Measurements from ENCODE around the gene REG4.
"Not testable (repeated sequence)": the region's sequence is repeated elsewhere in the genome, so short reads cannot be mapped to it uniquely, and the experiment has no call there.

Gene REG4

DNA sequence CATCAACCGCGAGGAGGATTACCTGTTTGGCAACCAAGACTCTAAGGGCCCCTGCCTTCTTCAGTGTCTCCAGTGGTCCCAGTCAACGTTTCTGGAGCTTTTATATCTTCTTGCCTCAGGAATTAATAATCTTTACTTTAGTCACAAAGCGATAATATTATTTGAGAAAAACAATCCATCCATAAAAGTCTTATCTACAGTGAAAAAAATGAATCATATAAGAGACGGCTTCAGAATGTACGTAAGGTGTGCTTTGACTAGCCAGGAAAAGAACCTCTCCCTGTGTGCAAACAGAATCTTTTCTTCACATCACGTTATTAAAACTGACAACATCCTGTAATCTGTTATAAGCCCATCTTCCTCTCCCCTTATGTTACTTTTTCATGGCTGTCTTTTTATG is at the start of gene REG4:
REG4 (minus strand) TSS at position 74 of the 400 bp plus-strand sequence. CDS start 2,691 bp downstream, outside the sequence.
- no peak for DNase-seq

DNA sequence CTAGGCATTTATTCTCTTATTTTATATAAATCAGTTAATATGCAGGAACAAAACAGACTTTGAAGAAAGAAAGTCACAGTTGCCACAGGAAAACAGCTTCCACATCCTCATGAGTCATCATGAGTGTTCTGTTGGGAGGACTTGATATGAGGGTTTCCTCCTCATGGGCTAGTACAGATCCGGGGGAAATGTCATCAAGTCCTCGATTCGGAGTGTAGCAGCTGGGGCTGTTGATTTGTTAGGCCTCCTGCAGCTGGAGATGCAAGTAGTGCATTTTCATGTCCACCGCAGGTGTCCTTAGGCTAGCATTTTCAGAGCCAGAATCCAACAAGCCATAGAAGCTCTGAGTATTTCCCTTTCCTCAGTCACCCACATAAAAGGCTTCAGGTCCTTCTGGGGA is 48.4 kb upstream of the REG4 start:
- DNase-seq: no peak

DNA sequence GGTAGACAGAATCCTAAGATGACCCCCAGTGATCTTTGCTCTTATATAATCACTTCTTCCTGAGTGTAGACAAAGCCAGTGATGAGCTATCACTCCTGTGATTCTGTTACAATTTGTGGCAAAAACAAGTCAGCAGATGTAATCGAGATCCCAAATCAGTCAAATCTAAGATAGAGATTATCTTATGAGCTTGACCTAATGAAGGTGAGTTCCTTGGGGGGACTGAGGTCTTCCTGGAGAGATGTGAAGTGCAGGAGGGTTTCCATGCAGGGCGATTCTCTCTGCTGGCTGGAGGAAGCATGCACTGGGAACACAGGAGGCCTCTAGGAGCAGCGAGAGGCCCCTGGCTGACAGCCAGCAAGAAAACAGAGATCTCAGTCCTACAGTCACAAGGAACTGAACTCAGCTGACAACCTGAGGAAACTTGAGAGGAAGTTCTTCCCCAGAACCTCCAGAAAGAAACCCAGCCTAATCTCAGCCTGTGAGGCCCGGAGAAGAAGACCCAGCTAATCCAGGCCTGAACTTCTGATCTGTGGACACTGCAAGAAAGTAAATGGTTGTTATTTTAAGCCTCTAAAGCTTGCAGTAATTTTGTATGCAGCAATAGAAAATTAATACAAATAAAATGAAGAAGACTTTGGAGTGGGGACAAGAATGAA is 47.4 kb upstream of the REG4 start:
- not testable (repeated sequence) for DNase-seq

DNA sequence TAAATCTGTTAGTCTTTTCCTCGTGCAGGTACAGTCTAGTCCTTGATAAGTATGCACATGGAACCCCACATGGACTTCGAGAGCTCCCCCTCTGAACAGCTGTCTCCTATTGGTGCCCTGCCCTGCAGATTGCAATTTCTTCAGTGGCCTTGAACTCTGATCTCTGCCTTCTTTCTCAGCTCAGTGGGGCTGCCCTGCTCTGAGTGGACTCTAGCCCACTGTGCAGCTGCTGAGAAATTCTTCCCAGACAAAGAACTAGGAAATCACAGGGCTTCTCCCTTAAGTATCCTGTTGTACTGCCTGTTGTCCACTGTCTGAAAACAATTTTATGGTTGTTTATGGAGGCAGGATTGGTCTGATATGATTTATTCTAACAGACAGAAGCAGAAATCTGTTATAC is 46.9 kb upstream of the REG4 start:
- DNase-seq: no peak

DNA sequence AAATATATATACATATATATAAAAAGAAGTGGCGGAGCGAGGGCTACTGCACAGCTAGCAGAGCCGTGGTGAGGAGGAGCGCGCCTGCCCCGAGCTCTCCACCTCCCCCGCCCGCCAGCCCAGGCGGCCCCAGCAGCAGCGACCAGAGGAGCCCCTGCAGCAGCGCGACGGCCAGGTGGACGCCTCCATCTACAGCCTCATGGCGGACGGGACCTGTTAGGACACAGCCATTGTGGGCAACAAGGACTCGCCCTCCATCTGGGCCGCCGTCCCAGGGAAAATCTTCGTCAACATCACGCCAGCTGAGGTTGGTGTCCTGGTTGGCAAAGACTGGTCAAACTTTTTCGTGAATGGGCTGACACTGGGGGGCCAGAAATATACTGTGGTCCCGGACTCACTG is 41.9 kb upstream of the REG4 start:
- DNase-seq: no peak

DNA sequence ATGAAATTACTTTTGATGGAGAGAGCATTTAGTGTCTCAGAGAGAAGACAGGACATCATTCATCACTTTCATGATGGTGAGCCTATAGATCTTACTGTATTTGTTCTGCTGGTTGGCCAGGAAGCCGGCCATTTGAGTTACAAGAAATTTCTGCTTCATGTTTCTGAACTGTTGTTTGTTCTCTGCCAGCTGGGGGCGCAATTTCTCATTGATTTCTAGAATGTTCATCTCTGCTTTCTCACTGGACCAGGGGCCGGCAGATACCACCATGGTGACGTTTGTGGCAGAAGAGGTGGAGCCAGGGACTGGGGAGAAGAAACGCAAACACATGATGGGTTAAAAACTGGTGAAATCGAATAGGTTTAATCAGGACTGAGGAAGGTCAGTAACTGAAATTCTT is 32.9 kb upstream of the REG4 start:
- DNase-seq: not testable (repeated sequence)

DNA sequence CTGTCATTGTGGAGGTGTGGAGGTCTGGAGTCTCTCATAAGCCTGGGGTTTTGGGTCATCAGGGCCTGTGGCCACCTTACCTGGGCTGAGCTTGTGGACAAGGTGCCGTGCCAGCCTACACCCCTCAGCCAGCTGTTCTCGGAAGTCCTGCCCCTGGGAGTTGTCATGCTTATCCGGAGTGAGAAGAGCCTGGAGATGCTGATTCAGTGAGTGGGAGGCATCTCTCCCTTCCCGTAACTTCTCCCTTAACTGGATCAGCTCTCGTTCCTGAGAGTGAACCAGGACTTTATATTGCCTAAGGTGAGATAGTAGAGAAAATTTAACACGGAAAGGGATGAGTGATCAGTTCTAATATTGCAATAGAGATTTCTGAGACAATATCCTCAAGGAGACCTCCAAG is 30.0 kb upstream of the REG4 start:
- DNase-seq: no peak

DNA sequence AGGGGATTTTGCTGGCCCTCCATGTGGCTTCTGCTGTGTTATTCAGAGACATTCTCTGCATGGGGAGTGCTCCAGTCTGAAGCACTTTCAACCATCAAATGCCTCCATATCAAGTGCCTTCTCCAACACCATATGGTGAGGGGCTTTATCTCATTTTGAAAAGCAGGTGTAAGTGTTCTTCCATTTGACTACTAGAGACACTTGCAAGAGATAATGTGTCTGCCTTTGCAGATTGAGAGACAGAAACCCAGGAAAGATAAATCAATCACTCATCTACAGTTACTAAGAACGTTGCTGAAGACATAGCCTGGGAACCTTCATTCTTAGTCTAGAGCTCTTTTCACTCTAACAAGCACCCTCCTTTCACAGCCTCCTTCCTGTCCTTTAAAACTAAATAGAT is 29.5 kb upstream of the REG4 start:
- no peak for DNase-seq

DNA sequence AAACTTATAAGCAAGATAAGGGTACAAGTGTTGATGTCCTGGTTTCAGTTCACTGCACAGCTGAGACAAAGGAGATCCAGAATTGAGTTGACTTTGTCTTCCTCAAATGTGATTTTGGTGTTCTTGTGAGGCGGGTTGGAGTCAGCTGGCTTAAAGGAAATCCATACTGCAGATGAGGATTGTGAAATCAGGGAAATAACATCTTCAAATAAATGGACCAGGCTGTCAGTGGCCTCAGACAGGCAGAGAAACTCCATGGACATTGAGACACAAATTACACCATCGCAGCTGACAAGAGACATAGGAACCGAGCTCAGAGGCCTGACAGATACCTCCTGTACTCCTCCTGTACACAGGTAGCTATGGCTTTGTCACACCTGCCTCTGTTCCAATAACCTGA is 27.0 kb upstream of the REG4 start:
- no peak for DNase-seq

DNA sequence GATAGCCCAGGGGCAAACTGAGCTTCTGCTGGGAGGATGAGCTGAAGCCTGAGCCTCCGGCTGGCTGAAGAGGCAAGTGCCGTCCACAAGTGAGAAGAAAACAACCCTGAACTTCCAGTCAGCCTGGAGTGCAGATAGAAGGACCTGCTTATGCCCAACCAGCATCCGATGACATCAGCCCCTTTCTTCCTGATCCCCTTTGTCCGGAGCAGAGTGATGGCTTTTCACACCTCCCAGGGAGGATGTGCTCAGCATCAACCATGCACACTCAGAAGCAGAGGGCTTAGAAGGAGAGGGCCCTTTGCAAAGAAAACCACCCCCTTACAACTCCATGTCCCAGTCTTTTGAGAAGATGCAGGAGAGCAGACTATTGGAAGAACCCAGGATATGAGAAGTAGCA is 23.7 kb upstream of the REG4 start:
- DNase-seq: no peak

DNA sequence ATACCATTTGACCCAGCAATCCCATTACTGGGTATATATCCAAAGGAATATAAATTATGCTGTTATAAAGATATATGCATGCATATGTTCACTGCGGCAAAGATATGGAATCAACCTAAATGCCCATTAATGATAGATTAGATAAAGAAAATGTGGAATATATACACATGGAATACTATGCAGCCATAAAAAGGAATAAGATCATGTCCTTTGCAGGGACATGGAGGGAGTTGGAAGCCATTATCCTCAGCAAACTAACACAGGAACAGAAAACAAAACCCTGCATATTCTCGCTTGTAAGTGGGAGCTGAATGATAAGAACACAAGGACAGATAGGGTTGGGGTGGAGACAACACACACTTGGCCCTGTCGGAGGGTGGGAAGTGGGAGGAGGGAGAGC is 19.8 kb upstream of the REG4 start:
- no peak for DNase-seq

DNA sequence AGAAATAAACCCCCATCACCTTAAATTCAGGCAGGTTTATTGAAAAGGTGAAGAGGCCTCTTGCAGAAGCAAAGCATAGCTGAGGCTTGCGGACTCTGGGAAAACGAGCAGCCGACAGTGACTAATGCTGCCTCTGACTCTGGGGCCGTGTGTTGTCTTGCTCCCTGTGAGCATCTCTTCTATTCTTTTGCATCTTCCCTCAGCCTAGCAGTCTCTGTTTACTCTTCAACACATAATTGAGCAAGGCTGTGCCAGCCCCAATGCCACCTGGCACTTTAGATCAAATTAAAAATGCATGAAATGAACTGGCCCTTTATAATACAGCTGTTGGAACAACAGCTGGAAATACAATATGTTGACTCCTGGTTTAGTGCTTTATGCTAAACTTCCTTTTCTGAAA is 18.4 kb upstream of the REG4 start:
- no peak for DNase-seq

DNA sequence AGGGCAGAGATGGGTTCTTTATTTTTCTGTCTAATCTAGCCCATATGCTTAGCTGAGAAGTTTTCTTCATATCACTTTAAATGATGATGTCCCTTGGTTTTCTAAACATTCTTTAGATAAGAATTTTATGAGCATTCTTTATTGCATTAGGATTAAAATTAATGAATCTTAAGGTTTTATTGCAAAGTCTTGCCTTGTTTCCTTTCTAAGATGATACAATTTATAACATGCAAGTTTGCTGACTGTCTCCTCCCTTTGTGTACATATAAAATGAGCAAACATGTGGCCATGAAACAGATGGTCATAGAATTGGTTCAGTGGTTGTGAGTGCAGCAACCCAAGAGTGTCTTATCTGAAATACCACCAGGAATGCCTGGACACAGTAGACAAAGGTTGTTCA is 17.7 kb upstream of the REG4 start:
- DNase-seq: not testable (repeated sequence)

DNA sequence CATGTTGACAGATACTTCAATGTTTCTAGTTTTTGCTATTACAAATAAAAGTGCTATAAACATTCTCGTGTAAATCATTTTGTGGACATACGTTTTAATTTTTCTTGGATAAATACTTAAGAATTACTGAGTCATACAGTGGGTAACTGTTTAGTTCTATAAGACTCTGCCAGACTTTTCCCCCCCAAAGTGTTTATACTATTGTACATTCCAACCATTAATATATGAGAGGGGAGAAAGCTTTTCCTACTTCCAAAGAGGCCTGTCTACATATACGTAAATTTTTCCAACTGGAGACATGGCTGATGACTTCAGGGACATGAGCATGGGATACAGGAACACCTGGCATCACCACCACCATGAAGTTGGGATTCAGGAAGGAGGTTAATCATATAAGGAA is 17.0 kb upstream of the REG4 start:
- no peak for DNase-seq

DNA sequence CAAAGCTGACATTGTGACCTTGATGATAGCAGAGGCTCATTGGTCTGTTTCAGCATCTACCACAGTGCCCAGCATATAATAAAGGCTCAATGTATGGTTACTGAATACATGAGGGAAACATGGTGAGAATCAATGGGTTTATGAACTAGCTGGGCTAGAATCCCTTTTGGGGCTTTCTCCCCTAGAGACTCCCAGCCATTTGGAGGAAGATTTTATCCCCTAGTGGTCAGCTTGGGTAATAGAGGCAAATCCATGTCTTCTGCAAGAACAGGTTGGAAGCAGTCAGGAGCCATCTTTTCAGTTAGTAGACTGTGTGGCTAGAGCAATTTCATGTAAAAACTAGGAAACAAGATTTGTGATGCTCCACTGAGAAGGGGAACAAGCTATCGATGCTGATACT is 15.8 kb upstream of the REG4 start:
- no peak for DNase-seq

DNA sequence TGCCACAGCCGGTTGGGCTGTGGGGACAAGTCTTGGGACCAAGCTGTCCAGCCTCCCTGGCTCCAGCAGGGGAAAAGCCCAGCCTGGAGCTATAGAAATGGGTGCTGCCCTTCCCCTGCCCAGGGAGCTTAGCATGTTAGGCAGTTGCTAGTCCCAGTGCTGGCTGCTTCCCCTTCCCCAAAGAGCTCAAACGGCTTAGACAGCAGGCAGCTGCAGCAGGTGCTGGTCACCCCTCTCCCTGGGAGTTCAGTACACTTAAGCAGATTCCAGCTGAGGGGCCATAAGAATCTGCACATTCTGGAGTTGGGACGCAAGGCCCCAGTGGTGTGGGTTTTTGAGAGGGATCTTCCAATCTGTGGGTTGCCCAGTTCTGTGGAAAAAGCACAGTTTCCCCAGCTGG is 11.1 kb upstream of the REG4 start:
- no peak for DNase-seq

DNA sequence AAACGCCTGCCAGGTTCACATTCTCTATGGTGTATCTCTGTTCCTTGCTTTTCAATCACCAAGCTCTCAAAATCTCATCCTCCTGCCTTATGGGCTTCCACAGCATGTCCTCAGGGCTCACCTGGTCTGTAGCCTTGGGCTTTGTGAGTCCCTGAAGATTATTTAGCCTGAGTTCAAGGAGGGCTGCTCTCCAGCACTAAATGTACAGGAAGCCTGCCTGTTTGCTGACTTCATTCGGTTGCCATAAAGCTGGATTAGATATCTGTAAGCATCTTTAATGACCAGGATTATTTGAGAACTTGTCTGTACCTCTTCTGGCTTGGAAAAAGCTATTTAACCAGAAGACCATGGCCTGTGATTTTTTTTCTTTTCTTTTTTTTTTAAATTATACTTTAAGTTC is 6.9 kb upstream of the REG4 start:
- no peak for DNase-seq

DNA sequence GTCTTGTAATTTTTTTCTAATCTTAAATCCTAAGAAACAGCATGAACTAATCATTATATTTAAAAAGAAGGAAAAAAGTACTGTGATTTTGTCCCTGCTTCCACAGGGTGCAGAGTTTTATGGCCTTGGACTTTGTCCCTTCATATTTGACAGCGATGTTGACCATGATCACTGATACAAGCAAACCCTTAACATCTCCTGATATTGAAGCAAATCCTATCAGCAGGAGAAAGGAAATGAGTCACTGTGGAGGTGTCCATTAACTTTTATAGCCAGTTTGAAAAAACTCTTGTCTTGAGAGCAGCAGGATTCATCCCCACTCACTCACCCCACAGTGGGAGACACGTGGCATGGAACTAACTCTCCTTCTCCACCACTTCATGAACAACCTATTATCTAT is 5.1 kb upstream of the REG4 start:
- no peak for DNase-seq

DNA sequence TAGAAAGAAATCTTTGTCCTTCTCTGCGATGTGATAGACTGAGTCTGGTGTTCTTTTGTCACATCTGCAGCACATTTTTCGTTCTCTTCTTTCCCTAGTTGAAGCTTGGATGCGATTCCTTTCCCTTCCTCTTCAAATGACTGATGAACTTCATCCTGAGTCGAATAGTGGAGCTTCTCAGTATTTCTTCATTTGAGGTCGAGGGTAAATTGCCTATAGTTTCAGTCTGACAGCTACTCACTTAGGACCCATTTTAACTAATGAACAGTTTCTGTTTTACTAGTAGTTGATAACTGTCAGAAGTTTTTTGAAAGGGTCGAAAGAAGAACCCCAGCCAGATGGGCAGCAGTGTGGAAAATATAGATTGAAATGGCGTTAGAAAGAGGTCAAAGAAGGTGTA is 4.7 kb upstream of the REG4 start:
- DNase-seq: no peak

DNA sequence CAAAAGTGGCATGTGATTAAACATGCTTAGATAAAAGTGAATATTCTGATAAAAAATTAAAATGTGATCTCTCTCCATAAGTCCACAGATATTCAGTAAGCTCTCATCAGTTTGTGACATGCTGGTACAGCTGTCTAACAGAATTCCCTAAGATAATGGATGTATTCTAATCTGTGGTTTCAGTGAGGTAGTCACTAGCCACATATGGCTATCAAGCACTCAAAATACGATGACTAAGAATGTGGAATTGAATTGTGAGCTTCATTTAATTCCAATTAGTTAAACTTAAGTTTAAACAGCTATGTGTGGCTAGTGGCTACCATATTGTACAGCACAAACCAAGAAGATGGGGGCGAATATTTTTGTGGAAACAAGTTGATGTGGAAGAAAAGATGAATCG is 4.1 kb upstream of the REG4 start:
- DNase-seq: no peak

DNA sequence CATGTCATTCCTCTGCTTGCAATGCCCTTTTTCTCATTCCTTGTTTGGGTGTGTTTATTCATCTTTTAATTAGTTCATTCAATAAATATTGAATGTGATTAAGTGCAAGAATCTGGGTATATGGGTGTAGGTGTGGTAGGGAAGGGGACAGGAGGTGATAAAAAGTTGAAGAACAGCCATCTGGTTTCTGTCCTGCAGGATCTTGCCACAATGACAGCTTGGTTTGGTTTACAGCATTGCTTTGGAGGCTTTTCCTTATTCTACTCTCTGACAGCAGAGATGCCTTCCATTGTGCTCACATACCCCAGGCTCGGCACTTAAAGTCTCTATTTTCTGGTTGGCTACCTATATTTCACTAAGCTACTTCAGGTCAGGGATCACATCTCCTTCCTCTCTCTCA is 3.0 kb upstream of the REG4 start:
- no peak for DNase-seq

DNA sequence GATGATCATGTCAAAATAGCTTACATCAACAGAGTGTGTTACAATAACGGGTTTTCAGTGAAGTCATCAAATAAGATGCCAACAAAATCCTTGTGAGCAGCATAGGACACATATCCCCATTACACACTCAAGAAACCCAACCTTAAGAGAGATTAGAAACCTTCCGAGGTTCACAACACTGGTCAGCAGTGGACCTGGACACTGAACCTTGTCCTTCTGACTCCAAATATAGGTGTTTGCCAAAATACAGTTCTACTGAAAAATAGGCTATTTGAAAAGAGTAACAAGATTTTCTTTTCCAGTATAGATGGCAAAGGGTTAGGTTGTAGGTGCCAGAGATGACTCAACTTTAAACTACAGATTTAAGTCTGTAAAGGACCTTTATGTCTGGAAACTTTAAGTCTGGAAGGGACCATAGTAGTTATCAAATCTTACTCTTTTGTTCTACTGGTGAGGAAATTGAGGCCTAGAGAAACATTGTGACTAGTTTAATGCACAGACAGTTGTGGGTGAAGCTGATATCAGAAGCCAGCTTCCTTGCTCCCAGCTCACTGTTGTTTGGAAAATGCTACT is 811 bp upstream of the REG4 start:
- DNase-seq: no peak

DNA sequence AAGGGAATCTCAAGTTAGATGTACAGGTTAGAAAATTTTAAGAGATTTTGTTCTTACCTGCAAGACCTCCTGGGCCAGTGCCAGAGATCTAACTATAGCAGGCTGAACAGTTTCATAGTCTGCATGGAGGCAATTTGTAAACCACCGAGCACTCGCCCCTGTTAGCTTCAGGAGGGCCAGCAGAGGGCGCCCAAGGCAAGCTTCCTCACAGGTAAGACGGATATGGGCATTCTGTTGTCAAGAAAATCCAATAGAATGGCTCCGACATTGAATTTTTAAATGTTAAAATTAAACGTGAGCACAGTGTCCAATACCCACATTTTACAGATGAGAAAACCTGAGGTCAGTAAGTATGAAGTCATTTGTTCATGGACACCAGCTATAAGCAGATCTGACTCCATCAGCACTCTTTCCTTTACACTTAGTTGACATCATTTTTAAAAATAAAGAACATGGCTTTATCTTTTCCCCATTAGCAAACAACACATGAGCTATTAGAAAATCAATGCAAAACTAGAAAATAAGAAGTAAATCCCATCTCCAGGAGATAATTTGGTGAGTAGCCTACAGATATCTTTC is 2.2 kb downstream of the REG4 start:
- peak; percentile 61 for DNase-seq

DNA sequence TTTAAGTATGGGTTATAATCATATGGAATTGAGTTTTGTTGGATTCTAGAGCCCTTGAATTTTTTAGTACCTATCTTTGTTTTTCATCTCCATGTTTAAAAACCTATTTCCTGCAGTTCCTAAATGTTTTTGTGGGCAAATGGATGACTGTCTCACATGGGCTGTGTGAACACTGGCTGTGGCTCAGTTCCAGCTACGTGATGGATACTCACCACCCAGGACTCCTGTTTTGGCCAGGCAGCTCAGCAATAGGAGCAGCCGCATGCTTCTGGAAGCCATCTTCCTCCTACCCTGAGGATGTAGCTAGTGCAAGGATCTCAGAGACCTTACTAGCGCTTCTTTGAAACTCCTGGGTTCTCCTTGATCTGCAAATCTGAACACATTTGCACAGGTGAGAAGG is 2.8 kb downstream of the REG4 start:
- no peak for DNase-seq

DNA sequence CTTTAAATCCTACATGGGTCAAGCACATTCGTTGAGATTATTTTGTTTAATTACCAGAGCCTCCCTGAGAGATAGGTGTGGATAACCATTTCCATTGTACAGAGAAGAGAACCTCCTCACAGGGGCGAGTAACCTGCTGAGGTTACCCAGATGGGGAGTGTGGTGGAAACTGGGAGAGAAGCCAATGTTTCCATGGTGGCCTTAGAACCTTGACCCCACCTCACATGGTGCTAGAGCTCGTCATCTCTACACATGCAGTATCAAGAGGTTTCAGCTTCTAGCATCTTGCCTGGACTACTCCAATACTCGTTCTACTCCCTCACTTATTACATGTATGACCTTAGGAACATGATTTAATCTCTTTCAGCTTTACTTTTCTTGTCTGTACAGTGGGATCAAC is 4.8 kb downstream of the REG4 start:
- no peak for DNase-seq

Data from CD4-positive, alpha-beta T cell treated with Interferon alpha-2 for 1 hour (primary cell).